IPS-11a (cell line): Measurements from ENCODE around the gene MED15.
A peak's percentile ranks its signal among the peaks of the same experiment; 100 is the strongest.
"Not testable (repeated sequence)": the region's sequence is repeated elsewhere in the genome, so short reads cannot be mapped to it uniquely, and the experiment has no call there.

Experiments used
- H3K4me3 ChIP-seq: one replicate; pipeline ENCODE4 v1.5.1; 2013; ENCODE audit warnings: low read depth, low read length, control low read depth

Gene MED15

GRCh38 chr22:20479612-20480196, 27.7 kb upstream of the MED15 start:
- H3K4me3 ChIP-seq: no peak overlapping the region

GRCh38 chr22:20483143-20483506, 24.3 kb upstream of the MED15 start:
- H3K4me3 ChIP-seq: not testable (repeated sequence)

GRCh38 chr22:20483771-20484170, 23.6 kb upstream of the MED15 start:
- H3K4me3 ChIP-seq: no peak overlapping the region

- H3K4me3 ChIP-seq: no peak overlapping the region
These were observed 22.3 kb upstream of the MED15 start for GRCh38 chr22:20484948-20485683.

GRCh38 chr22:20486229-20486628, 21.2 kb upstream of the MED15 start:
- H3K4me3 ChIP-seq: no peak overlapping the region

- no peak overlapping the region for H3K4me3 ChIP-seq
These were observed 19.7 kb upstream of the MED15 start for GRCh38 chr22:20487715-20488114.

GRCh38 chr22:20488946-20489345, 18.5 kb upstream of the MED15 start:
- H3K4me3 ChIP-seq: no peak overlapping the region

GRCh38 chr22:20490183-20490940, 17.0 kb upstream of the MED15 start:
- no peak overlapping the region for H3K4me3 ChIP-seq

GRCh38 chr22:20490941-20491307, 16.5 kb upstream of the MED15 start:
- no peak overlapping the region for H3K4me3 ChIP-seq

GRCh38 chr22:20491346-20491745, 16.1 kb upstream of the MED15 start:
- H3K4me3 ChIP-seq: no peak overlapping the region

- peak within 1 kb of the TSS; percentile 83 for H3K4me3 ChIP-seq
These were observed 12.2 kb upstream of the MED15 start, which contains the start of gene KLHL22 for GRCh38 chr22:20494978-20495860. TSS of gene KLHL22 (minus strand) at chr22:20495795. CDS start at chr22:20489211, 6,584 bp downstream.

- peak overlapping the region; percentile 83 for H3K4me3 ChIP-seq
These were observed 11.3 kb upstream of the MED15 start for GRCh38 chr22:20495861-20496681.

GRCh38 chr22:20497426-20497825, 10.0 kb upstream of the MED15 start:
- no peak overlapping the region for H3K4me3 ChIP-seq

GRCh38 chr22:20498913-20499312, 8.5 kb upstream of the MED15 start:
- no peak overlapping the region for H3K4me3 ChIP-seq

GRCh38 chr22:20499769-20500168, 7.6 kb upstream of the MED15 start:
- no peak overlapping the region for H3K4me3 ChIP-seq

- no peak overlapping the region for H3K4me3 ChIP-seq
These were observed 3.6 kb upstream of the MED15 start for GRCh38 chr22:20503816-20504215.

- not testable (repeated sequence) for H3K4me3 ChIP-seq
These were observed 3.0 kb upstream of the MED15 start for GRCh38 chr22:20504293-20504922.

GRCh38 chr22:20506543-20507252, 712 bp upstream of the MED15 start:
- peak overlapping the region; percentile 86 for H3K4me3 ChIP-seq
